ENCODE data around the gene RASGRF1.

DNA sequence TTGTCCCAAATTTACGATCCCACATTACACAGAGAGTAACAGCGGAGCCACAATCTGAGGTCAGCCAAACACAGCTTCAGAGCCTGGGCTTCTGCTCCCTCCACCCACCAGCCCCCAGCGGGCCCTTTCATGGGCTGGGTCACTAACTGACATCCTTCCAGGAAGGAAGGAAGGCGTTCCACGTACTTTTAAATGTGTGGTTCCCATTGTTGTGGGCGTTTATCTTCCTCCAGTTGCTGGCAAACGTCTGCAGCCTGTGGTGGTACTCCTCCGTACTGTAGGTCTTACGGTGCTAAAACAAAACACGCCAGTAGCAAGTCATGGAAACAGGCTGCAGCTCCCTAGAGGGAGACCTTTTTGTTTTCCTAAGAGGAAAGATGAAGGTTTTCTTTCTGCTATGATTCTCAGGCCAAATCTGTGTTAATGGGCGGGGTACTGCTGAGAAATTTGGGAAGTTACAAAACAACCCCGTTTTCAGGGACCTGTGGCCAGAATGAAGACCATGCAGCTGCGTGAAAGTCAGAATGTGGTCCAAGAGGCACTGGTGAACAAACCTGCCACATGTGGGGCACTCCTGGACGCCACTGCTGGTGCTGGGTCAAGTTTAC, 153.3 kb downstream of the RASGRF1 start:
- TF ChIP-seq RAD21 (IDR thresholded peaks at IDR 0.05; ENCODE audit: low read depth) (no peak), CEBPB (IDR thresholded peaks at IDR 0.05) (no peak), ZBTB7A (IDR thresholded peaks at IDR 0.05; ENCODE audit: low read depth) (no peak), TEAD4 (IDR thresholded peaks at IDR 0.05) (no peak), EGR1 (IDR thresholded peaks at IDR 0.05) (no peak)
- TF ChIP-seq, protein P1, sequence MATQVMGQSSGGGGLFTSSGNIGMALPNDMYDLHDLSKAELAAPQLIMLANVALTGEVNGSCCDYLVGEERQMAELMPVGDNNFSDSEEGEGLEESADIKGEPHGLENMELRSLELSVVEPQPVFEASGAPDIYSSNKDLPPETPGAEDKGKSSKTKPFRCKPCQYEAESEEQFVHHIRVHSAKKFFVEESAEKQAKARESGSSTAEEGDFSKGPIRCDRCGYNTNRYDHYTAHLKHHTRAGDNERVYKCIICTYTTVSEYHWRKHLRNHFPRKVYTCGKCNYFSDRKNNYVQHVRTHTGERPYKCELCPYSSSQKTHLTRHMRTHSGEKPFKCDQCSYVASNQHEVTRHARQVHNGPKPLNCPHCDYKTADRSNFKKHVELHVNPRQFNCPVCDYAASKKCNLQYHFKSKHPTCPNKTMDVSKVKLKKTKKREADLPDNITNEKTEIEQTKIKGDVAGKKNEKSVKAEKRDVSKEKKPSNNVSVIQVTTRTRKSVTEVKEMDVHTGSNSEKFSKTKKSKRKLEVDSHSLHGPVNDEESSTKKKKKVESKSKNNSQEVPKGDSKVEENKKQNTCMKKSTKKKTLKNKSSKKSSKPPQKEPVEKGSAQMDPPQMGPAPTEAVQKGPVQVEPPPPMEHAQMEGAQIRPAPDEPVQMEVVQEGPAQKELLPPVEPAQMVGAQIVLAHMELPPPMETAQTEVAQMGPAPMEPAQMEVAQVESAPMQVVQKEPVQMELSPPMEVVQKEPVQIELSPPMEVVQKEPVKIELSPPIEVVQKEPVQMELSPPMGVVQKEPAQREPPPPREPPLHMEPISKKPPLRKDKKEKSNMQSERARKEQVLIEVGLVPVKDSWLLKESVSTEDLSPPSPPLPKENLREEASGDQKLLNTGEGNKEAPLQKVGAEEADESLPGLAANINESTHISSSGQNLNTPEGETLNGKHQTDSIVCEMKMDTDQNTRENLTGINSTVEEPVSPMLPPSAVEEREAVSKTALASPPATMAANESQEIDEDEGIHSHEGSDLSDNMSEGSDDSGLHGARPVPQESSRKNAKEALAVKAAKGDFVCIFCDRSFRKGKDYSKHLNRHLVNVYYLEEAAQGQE (IDR thresholded peaks at IDR 0.05; ENCODE audit: low read depth) = no peak
- TF ChIP-seq, protein P2, sequence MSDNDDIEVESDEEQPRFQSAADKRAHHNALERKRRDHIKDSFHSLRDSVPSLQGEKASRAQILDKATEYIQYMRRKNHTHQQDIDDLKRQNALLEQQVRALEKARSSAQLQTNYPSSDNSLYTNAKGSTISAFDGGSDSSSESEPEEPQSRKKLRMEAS (IDR thresholded peaks at IDR 0.05) = no peak
